Fibroblast of peridontal ligament (primary cell): ENCODE measurements around the gene TFCP2.

Experiments
- DNase-seq: peaks from one replicate; pipeline ENCODE4 v3.0.0-alpha.2; 2010; ENCODE audit errors: extremely low read depth

The TFCP2 gene

GRCh38 chr12:51197736-51198567 lies 25.0 kb upstream of the TFCP2 start:
- no peak for DNase-seq

GRCh38 chr12:51196547-51196946 lies 23.6 kb upstream of the TFCP2 start:
- DNase-seq = no peak

GRCh38 chr12:51195841-51196240 lies 22.9 kb upstream of the TFCP2 start:
- no peak for DNase-seq

GRCh38 chr12:51192284-51192671 lies 19.3 kb upstream of the TFCP2 start:
- no peak for DNase-seq

- no peak for DNase-seq
These were observed 18.8 kb upstream of the TFCP2 start for GRCh38 chr12:51191516-51192283.

GRCh38 chr12:51190820-51191219 lies 17.9 kb upstream of the TFCP2 start:
- no peak for DNase-seq

GRCh38 chr12:51189790-51190355 lies 16.9 kb upstream of the TFCP2 start:
- DNase-seq = no peak

- DNase-seq = no peak
These were observed 15.6 kb upstream of the TFCP2 start for GRCh38 chr12:51188359-51189051.

- no peak for DNase-seq
These were observed 14.5 kb upstream of the TFCP2 start for GRCh38 chr12:51187370-51187987.

GRCh38 chr12:51186465-51187085 lies 13.6 kb upstream of the TFCP2 start:
- DNase-seq = no peak

- DNase-seq = no peak
These were observed 12.3 kb upstream of the TFCP2 start for GRCh38 chr12:51185171-51185717.

- DNase-seq = peak; percentile 22
These were observed 10.9 kb upstream of the TFCP2 start for GRCh38 chr12:51183816-51184215.

GRCh38 chr12:51183349-51183748 lies 10.4 kb upstream of the TFCP2 start:
- no peak for DNase-seq

- no peak for DNase-seq
These were observed 8.6 kb upstream of the TFCP2 start for GRCh38 chr12:51181558-51181957.

GRCh38 chr12:51177897-51178296 lies 5.0 kb upstream of the TFCP2 start:
- no peak for DNase-seq

GRCh38 chr12:51174501-51174900 lies 1.6 kb upstream of the TFCP2 start:
- DNase-seq = no peak

GRCh38 chr12:51171884-51172514 lies 936 bp downstream of the TFCP2 start:
- DNase-seq = peak; percentile 44

GRCh38 chr12:51163795-51164194 lies 9.1 kb downstream of the TFCP2 start:
- no peak for DNase-seq

- DNase-seq = no peak
These were observed 10.7 kb downstream of the TFCP2 start for GRCh38 chr12:51162217-51162616.

- DNase-seq = peak; percentile 94
These were observed 12.0 kb downstream of the TFCP2 start for GRCh38 chr12:51160814-51161459.
